Stimulated activated CD4-positive, alpha-beta T cell treated with anti-CD3 and anti-CD28 coated beads, TNF-alpha, amount 100 ng/mL, for 24 hours (primary cell): ENCODE measurements around the gene ZNF24.
A peak's percentile ranks its signal among the peaks of the same experiment; 100 is the strongest.

Source experiments
- DNase-seq, 3 experiments: peaks; one replicate each; pipeline ENCODE4 v3.0.0-alpha.2; 2020; ENCODE audit warnings: low read depth in 3 of 3

Gene ZNF24

GRCh38 chr18:35355140-35355618 lies 11.0 kb upstream of the ZNF24 start:
- peak; percentile 19 to 42 (median 19) for DNase-seq

GRCh38 chr18:35352778-35353177 lies 8.6 kb upstream of the ZNF24 start:
- no peak for DNase-seq

- DNase-seq = no peak
These were observed 8.1 kb upstream of the ZNF24 start for GRCh38 chr18:35352283-35352682.

GRCh38 chr18:35348001-35348400 lies 3.8 kb upstream of the ZNF24 start:
- DNase-seq = no peak

- no peak for DNase-seq
These were observed 1.7 kb upstream of the ZNF24 start for GRCh38 chr18:35345950-35346349.

GRCh38 chr18:35345460-35345921 lies 1.3 kb upstream of the ZNF24 start:
- no peak for DNase-seq

- DNase-seq = no peak
These were observed 678 bp upstream of the ZNF24 start for GRCh38 chr18:35344736-35345459.

GRCh38 chr18:35343488-35343935 lies 708 bp downstream of the ZNF24 start:
- no peak for DNase-seq

- no peak for DNase-seq
These were observed 6.9 kb downstream of the ZNF24 start for GRCh38 chr18:35337286-35337685.

GRCh38 chr18:35335866-35336265 lies 8.4 kb downstream of the ZNF24 start:
- DNase-seq = no peak

GRCh38 chr18:35334821-35335220 lies 9.4 kb downstream of the ZNF24 start:
- no peak for DNase-seq

GRCh38 chr18:35334212-35334611 lies 10.0 kb downstream of the ZNF24 start:
- no peak for DNase-seq

GRCh38 chr18:35331367-35332087 lies 12.7 kb downstream of the ZNF24 start:
- DNase-seq = no peak

GRCh38 chr18:35328868-35329267 lies 15.4 kb downstream of the ZNF24 start:
- no peak for DNase-seq

GRCh38 chr18:35326695-35327387 lies 17.4 kb downstream of the ZNF24 start:
- no peak for DNase-seq

GRCh38 chr18:35324926-35325655 lies 19.1 kb downstream of the ZNF24 start:
- DNase-seq = no peak

- DNase-seq = no peak
These were observed 21.4 kb downstream of the ZNF24 start for GRCh38 chr18:35322486-35323458.

GRCh38 chr18:35311496-35311895 lies 32.7 kb downstream of the ZNF24 start:
- DNase-seq = no peak

GRCh38 chr18:35306588-35307250 lies 37.5 kb downstream of the ZNF24 start:
- DNase-seq = no peak

GRCh38 chr18:35303610-35304009 lies 40.6 kb downstream of the ZNF24 start:
- no peak for DNase-seq
